HG03196 (cell line): ENCODE data around the gene STARD8.

Experiments used
- ATAC-seq: cut with Tn5 transposase; IDR thresholded peaks from one replicate; pipeline ENCODE4 v1.9.1; 2021; ENCODE audit not compliant: unreplicated experiment

STARD8 gene

DNA sequence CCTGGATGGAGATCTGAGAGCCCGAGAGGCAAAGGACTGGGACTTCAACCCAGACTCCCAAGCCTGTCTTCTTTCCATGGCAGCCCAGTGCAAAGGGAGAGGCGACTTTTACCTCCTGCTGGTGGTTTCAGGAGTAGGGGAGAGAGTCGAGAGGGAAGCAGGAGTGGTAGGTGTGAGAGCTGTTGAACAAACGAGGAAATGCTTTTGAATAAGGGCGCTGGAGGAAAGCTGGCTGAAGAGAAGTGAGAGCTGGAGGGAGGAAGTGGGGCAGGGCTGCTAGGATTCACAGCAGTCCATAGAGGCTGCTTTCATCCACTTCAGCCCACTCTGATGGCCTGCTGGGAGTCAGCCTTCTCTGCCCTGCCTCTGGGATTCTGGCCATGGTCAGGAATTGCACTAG, 99.5 kb downstream of the STARD8 start:
- ATAC-seq, result no peak

DNA sequence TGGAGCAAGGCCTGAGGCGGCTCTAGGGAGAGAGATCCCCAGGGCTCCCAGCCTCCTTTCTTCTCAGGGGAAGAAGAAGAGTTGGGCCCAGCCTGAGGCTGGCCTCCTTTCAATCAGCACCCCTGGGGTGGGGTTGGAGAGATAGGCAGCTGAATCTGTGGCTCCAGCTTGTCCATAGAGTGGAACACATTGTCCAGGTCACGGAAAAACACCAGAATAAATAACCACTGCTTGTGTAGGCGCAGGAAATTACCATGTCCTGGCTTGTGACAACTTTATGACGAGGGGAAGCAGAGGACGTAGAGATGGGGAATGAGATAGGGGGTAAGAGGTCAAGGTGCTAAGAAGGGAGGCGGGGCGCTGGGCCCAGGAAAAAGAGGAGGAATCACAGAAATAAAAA, 100.6 kb downstream of the STARD8 start:
- ATAC-seq, result no peak

DNA sequence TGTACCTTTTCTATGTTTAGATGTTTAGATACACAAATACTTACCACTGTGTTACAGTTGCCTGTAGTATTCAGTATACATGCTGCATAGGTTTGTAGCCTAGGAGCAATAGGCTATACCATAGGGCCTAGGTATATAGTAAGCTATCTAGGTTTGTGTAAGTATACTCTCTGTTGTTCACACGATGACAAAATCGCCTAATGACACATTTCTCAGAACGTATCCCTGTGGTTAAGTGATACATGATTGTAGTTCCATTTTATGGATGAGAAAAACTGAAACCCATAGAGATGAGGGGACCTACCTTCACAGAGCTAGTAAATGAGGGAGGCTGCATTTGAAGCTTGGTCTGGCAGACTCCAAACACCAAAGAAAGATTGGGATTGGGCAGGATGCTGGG, 102.0 kb downstream of the STARD8 start:
- no peak for ATAC-seq

DNA sequence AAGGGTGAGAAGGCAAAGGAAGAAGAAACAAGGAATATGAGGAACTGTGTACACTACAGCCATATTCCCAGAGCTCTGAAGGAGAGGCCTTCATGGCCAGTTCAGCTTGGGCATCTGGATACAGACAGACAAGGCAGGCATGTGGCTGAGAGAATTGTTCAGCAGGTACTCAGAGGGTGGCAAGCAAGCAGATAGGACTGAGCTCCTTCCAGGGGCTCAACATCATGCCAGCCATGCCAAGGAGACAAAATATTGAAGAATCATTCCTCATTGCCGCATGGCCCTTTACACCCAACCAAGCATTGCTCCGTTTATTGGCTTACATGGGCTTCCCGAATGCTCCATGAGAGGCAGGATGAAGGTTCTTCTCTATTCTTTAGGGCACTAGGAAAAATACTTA, 102.8 kb downstream of the STARD8 start:
- no peak for ATAC-seq

DNA sequence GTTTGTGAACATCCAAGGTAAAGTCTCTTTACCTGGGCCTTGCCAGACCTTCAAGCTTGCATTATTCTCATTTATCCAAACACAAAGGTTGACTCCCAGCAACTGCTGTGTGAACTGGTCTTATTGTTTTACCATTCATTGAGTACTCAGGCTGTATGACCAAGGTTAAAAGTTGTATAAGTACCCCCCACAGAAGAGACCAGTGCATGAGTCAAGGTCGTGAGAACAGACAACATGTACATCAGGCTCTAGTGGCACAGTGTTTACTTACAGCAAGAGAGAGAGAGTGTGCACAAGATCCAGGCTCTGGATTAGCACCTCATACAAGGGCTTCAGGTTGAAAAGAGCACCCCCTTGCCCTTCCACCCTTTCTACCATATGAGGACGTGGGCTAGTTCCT, 103.9 kb downstream of the STARD8 start:
- ATAC-seq, result no peak

DNA sequence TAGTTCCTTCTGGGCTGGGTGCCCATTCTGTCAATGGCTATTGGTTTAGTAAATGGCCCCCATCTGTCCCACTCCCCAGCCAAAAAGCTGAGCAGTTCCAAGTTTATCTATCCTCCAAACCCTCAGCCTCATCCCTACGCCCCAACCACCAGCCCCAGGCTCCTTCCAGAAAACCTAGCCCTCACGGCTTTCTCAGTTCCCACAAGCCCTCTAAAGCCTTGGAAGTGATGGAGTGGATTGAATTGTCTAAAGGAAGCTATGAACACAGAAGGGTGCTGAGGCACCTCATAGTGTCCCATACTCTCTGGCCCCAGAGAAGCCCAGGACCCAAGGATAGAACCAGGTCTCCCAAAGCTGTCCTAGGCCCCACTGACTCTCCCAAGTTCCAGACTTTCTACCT, 105.8 kb downstream of the STARD8 start:
- ATAC-seq, result no peak

DNA sequence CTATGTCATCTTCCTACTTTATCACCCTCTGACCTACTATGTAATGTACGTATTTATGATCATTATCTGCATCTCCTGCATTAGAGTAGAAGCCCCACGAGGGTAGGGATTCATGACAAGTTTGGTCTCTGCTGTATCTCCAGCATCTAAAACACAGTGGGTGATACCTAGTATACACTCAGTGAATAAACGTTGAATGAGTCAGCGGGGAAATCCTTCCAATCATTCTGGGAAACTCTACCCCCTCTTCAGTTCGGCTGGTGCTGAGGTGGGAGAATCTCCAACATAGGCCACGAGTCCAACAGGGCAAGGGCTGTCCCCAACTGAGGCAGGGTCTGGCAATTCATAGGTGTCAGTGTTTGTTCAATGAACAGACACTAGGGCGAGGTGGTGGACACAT, 106.9 kb downstream of the STARD8 start:
- ATAC-seq, result no peak

DNA sequence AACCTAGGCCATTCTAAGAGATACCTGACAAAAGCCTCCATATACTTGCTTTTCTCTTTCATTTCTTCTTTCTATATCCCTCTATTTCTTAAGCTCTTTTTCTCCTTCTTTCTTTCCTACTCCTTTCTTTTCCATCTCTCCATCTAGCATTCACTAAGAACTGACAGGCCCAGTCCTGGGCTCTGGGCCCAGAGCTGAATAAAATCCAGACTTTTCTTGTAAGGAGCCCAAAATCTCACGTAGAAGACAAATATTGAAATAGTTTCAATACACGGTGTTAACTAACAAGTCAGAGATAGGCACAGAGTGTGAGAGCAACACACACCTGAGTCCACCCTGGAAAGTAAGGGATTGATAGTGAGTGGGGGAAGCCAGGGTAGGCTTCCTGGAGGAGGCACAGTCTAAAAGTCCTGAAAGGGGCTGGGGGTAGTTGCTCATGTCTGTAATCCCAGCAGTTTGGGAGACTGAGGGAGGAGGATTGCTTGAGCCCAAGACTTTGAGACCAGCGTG, 108.2 kb downstream of the STARD8 start:
- ATAC-seq, result no peak

DNA sequence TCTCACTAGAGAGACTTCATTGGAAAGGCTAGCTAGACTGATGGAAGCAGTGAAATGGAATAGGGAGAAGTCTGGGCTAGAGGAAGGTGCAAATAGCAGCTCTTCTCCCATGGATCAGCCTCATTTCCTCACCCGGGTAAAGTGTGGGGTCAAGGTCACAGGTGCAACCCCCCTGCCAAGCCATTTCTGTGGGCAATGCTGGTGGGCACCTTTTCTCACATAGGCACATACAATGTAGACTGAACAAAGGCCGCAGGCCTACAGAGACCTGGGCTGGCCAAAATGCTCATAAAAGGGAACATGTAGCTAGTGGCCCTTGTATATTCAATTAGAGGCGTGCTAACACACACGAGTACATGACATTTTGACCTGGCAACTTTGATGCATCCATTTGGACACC, 109.9 kb downstream of the STARD8 start:
- no peak for ATAC-seq

DNA sequence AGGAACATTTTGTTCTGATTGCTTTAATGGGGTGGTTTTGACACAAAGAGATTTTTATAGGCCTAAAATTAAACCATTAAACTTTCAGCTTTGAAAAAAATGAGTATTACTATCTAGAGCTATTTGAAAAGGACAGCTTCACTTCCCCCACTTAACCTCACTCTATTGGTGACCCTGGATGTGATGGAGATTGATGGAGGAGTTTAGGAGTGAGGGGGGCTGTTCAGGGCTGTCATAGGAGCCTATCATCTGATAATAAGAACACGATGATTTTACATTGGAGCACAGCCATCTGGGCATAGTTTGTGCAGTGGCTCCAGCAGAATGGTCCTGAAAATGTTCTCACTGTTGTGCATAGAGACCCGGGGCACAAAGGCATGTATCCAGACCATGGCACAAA, 110.3 kb downstream of the STARD8 start:
- no peak for ATAC-seq

DNA sequence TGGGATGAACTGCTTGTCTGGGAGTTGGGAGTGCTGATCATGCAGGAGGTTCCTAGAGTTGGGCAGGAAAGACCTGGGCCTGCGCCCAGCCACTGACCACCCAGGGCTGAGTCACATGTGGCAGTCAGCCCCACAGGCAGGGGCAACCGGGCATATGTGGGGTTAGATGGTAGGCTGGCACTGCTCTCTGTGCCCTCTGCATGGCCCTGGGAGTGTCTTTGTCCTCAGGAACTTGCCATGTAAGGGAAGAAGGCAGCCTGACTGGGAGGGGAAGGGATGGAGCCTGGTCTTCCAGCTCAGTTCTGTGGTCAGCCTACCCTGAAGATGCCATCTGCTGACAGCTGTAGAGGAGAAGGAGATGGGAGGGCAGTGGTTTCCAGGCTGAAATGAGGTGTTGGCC, 111.2 kb downstream of the STARD8 start:
- no peak for ATAC-seq

DNA sequence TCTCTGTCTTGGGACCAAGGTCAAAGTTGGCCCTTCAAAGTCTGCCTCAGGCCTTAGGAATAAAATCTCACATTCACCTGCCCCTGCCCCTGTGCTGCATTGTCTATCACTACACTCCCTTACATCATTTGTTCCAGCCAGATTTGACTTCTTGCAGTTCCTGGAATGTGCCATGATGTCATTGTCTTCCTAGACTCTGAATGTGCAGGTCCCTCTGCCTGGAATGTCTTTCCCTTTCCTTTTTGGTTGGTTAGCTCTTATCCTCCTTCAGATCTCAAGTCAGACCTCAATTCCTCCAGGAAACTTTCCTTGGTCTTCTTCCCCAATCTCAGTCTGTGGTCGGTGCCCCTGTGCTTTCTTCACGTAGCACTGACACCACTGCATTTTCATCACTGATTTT, 113.6 kb downstream of the STARD8 start:
- ATAC-seq, result no peak

DNA sequence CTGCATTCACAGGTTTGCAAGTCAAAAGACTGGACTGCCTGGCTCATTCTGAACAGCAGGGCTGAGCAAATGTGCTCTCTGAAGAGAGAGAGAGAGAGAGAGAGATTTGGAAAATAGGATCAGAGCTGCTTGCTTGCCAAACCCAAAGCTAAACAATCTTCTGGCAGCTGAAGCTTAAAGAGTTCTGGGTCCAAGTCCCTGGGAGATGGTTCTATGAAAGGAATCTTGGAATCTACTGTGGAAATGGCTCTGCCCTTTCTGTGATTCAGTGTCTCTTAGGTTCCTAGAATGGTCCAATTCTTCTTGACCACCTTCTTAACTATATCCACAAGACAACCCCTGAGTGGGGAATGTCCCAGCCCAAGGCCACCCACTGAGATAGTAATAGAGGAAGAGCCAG, 115.3 kb downstream of the STARD8 start:
- ATAC-seq, result no peak

DNA sequence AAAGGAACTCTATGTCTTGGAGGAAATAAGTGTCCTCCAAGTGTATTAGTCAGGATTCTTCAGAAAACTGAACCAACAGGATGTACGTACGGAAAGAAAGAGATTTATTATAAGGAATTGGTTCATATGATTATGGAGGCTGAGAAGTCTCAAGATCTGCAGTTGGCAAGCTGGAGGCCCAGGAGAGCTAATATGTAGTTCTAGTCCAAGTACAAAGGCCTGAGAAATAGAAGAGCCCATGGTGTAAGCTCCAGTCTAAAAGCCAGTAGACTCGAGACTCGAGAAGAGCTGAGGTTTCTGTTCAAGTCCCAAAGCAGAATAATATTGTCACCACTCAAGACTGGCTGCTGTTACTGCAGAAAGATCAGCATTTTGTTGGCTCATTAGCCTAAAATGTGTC, 116.0 kb downstream of the STARD8 start:
- no peak for ATAC-seq
